HEK293T (cell line): ENCODE measurements around the gene TBC1D10B.
"Not testable (repeated sequence)": the region's sequence is repeated elsewhere in the genome, so short reads cannot be mapped to it uniquely, and the experiment has no call there.

Experiments used
- CTCF ChIA-PET: fragments of 350-600 bp; formaldehyde crosslinking; extraction: SDS; loops from one replicate; lab custom pipeline; 2021; ENCODE audit warnings: antibody characterized with exemption, inconsistent platforms; lab: Yijun Ruan, JAX
- POLR2A ChIA-PET: fragments of 350-600 bp; formaldehyde crosslinking; extraction: SDS; loops from one replicate; lab custom pipeline; 2020; ENCODE audit warnings: antibody characterized with exemption, inconsistent platforms; lab: Yijun Ruan, JAX
- DNase-seq: peaks from one replicate; pipeline ENCODE4 v3.0.0; 2012; ENCODE audit warnings: mixed read lengths; ENCODE audit errors: extremely low spot score
- ARNT ChIP-seq: fragments of 450-650 bp; IDR thresholded peaks from 2 replicates; pipeline ENCODE4 v1.6.1; 2017; ENCODE audit warnings: mild to moderate bottlenecking
- BHLHE40 ChIP-seq: fragments of 450-650 bp; IDR thresholded peaks from 2 replicates; pipeline ENCODE4 v1.6.1; 2016; ENCODE audit warnings: mild to moderate bottlenecking, moderate library complexity, borderline replicate concordance
- CTBP1 ChIP-seq: fragments of 450-650 bp; IDR thresholded peaks from 2 replicates; pipeline ENCODE4 v1.6.1; 2016; ENCODE audit warnings: borderline replicate concordance
- ELF4 ChIP-seq: fragments of 450-650 bp; IDR thresholded peaks from 2 replicates; pipeline ENCODE4 v1.6.1; 2017; ENCODE audit warnings: antibody characterized with exemption
- FOXA1 ChIP-seq: fragments of 450-650 bp; IDR thresholded peaks from 2 replicates; pipeline ENCODE4 v1.6.1; 2016; ENCODE audit warnings: mild to moderate bottlenecking
- FOXK2 ChIP-seq: fragments of 450-650 bp; IDR thresholded peaks from 2 replicates; pipeline ENCODE4 v1.6.1; 2016; ENCODE audit warnings: mild to moderate bottlenecking
- FOXM1 ChIP-seq: fragments of 450-650 bp; IDR thresholded peaks from 2 replicates; pipeline ENCODE4 v1.6.1; 2017; ENCODE audit warnings: mild to moderate bottlenecking, borderline replicate concordance
- HDGF ChIP-seq: fragments of 450-650 bp; IDR thresholded peaks from 2 replicates; pipeline ENCODE4 v1.6.1; 2017; ENCODE audit warnings: antibody characterized with exemption, borderline replicate concordance
- L3MBTL2 ChIP-seq: fragments of 450-650 bp; conservative IDR thresholded peaks from 2 replicates; pipeline ENCODE4 v1.6.1; 2016; ENCODE audit warnings: mild to moderate bottlenecking
- LEF1 ChIP-seq: fragments of 450-650 bp; IDR thresholded peaks from 2 replicates; pipeline ENCODE4 v1.6.1; 2017; ENCODE audit warnings: mild to moderate bottlenecking, borderline replicate concordance
- NFRKB ChIP-seq: fragments of 450-650 bp; IDR thresholded peaks from 2 replicates; pipeline ENCODE4 v1.6.1; 2016; ENCODE audit warnings: mild to moderate bottlenecking, moderate library complexity
- SP1 ChIP-seq: fragments of 450-650 bp; IDR thresholded peaks from 2 replicates; pipeline ENCODE4 v1.6.1; 2017
- SUZ12 ChIP-seq: fragments of 450-650 bp; IDR thresholded peaks from 2 replicates; pipeline ENCODE4 v1.6.1; 2016; ENCODE audit warnings: mild to moderate bottlenecking
- TARDBP ChIP-seq: fragments of 450-650 bp; IDR thresholded peaks from 2 replicates; pipeline ENCODE4 v1.6.1; 2016
- ZNF384 ChIP-seq: fragments of 450-650 bp; IDR thresholded peaks from 2 replicates; pipeline ENCODE4 v1.6.1; 2016
- TF ChIP-seq, protein P1 (sequence below): fragments of 450-650 bp; IDR thresholded peaks from 2 replicates; pipeline ENCODE4 v1.6.1; 2016

The TBC1D10B gene

DNA sequence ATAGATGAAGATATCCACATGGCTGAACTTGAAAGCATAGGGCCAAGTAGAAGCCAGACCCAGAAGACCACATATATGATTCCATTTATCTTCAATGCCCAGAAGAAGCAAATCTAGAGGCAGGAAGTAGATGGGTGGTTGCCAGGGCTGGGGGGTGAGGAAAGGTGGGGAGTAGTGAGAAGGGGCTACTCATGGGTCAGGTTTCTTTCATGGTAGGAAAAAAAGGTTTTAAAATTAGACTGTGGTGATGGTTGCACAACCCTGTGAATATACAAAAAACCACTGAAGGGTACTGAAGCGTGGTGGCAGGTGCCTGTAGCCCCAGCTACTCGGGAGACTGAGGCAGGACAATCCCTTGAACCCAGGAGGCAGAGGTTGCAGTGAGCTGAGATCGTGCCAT is 20.6 kb downstream of the TBC1D10B start:
- ChIA-PET POLR2A (no interaction called here), CTCF (no interaction called here)
- TF ChIP-seq L3MBTL2 (no peak), ARNT (no peak), CTBP1 (no peak), TARDBP (no peak), HDGF (no peak), BHLHE40 (no peak), SP1 (no peak), LEF1 (no peak), FOXK2 (no peak), ELF4 (no peak), NFRKB (no peak), SUZ12 (no peak), ZNF384 (no peak), FOXM1 (no peak), FOXA1 (no peak)
- TF ChIP-seq, protein P1, sequence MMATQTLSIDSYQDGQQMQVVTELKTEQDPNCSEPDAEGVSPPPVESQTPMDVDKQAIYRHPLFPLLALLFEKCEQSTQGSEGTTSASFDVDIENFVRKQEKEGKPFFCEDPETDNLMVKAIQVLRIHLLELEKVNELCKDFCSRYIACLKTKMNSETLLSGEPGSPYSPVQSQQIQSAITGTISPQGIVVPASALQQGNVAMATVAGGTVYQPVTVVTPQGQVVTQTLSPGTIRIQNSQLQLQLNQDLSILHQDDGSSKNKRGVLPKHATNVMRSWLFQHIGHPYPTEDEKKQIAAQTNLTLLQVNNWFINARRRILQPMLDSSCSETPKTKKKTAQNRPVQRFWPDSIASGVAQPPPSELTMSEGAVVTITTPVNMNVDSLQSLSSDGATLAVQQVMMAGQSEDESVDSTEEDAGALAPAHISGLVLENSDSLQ, result no peak
- DNase-seq, result no peak

DNA sequence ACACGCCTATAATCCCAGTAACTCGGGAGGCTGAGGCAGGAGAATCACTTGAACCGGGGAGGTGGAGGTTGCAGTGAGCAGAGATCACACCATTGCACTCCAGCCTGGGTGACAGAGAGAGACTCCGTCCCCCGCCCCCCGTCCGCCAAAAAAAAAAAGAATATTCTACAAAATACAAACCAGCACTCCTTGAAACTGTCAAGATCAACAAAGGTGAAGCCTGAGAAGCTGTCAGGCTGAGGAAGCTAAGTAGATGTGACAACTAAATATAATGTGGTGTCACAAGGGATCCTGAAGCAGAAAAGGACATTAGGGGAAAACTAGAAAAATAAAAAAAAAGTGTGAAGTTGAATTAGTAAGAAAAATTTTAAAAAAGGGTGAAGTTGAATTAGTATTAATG is 21.4 kb downstream of the TBC1D10B start:
- ChIA-PET CTCF (interaction anchor here (0.6 kb wide), 1 partner anchor 66 kb away, joined by 3 read pairs; no protein-coding TSS in a partner anchor), POLR2A (no interaction called here)
- TF ChIP-seq NFRKB (no peak), L3MBTL2 (no peak), ELF4 (no peak), ZNF384 (no peak), SUZ12 (no peak), CTBP1 (no peak), FOXA1 (no peak), LEF1 (no peak), HDGF (no peak)
- DNase-seq, result no peak

DNA sequence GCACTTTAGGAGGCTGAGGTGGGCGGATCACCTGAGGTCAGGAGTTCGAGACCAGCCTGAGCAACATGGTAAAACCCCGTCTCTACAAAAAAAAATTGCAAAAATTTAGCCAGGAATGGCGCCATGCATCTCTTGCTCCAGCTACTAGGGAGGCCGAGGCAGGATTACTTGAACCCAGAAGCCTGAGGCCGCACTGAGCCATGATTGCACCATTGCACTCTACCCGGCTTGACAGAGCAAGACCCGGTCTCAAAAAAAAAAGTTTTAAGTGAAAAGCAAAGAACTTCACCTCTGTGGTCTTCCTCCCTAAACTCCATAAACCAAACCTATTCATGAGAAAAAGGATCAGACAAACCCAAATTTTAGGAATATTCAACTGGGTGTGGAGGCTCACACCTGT is 22.2 kb downstream of the TBC1D10B start:
- POLR2A ChIA-PET, result interaction anchor here (1.8 kb wide), 1 partner anchor 8 kb away, joined by 5 read pairs; no protein-coding TSS in a partner anchor
- no peak for TF ChIP-seq NFRKB
- no peak for TF ChIP-seq TARDBP
- TF ChIP-seq LEF1, result no peak
- TF ChIP-seq FOXK2, result no peak
- no peak for TF ChIP-seq L3MBTL2
- no peak for TF ChIP-seq ELF4
- no peak for TF ChIP-seq ARNT
- TF ChIP-seq BHLHE40, result no peak
- no peak for TF ChIP-seq SUZ12
- TF ChIP-seq HDGF, result no peak
- TF ChIP-seq FOXM1, result no peak
- no peak for TF ChIP-seq CTBP1
- TF ChIP-seq, protein P1, result no peak
- TF ChIP-seq FOXA1, result no peak
- no peak for TF ChIP-seq ZNF384
- TF ChIP-seq SP1, result no peak
- CTCF ChIA-PET, result no interaction called here
- DNase-seq, result no peak

- no peak for TF ChIP-seq L3MBTL2
- no peak for TF ChIP-seq SP1
- TF ChIP-seq NFRKB, result no peak
- ChIA-PET POLR2A (interaction anchor here (0.7 to 1.8 kb wide), 3 partner anchors 8 to 32 kb away, joined by 3 to 7 read pairs (median 5); partner anchors contain the start of gene CD2BP2), CTCF (no interaction called here)
- DNase-seq, result no peak
Measured at GRCh38 chr16:30346286-30346685, 24.0 kb downstream of the TBC1D10B start.

DNA sequence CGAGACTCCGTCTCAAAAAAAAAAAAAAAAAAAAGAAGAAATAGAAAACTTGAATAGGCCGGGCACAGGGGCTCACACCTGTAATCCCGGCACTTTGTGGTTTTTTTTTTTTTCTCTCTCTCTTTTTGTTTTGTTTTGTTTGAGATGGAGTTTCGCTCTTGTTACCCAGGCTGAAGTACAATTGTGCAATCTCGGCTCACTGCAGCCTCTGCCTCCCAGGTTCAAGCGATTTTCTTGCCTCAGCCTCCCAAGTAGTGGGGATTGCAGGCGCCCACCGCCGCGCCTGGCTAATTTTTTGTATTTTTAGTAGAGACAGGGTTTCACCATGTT is 26.8 kb downstream of the TBC1D10B start:
- CTCF ChIA-PET, DNase-seq: not testable (repeated sequence)
- POLR2A ChIA-PET, result interaction anchor here (1.4 kb wide), 1 partner anchor 184 kb away, joined by 4 read pairs; no protein-coding TSS in a partner anchor

- DNase-seq, result no peak
- POLR2A ChIA-PET, result interaction anchor here (1.2 to 1.4 kb wide), 2 partner anchors 12 to 184 kb away, joined by 4 to 6 read pairs; partner anchors contain the start of gene CD2BP2
- TF ChIP-seq ARNT (no peak), NFRKB (no peak), L3MBTL2 (no peak), BHLHE40 (no peak), HDGF (no peak), SP1 (no peak), FOXA1 (no peak), SUZ12 (no peak), LEF1 (no peak), FOXK2 (no peak), FOXM1 (no peak), CTBP1 (no peak), ZNF384 (no peak), ELF4 (no peak)
- CTCF ChIA-PET, result interaction anchor here (0.5 kb wide), 1 partner anchor 110 kb away, joined by 5 read pairs; no protein-coding TSS in a partner anchor
Measured at GRCh38 chr16:30342751-30343490, 27.4 kb downstream of the TBC1D10B start.

DNA sequence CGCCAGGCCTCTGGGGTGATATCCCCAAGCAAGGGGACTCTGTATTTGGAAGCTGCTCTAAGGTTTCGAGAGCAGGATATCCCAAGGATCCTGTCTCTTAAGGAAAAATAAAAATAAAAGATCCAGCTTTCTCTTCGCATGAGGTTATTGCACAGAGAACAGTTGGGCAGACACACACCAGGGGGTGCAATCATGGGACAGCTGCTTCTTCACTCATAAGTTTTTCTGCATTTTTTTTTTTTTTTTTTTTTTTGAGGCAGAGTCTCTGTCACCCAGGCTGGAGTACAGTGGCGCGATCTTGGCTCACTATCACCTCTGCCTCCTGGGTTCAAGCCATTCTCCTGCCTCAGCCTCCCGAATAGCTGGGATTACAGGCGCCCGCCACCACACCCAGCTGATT is 28.3 kb downstream of the TBC1D10B start:
- POLR2A ChIA-PET, result interaction anchor here (1.2 to 1.4 kb wide), 2 partner anchors 13 to 185 kb away, joined by 4 to 6 read pairs; partner anchors contain the start of gene CD2BP2
- DNase-seq, CTCF ChIA-PET: not testable (repeated sequence)
